Right forelimb (tissue), 1 donor: ENCODE measurements around the gene PDIA4.
"Not testable (repeated sequence)": the region's sequence is repeated elsewhere in the genome, so short reads cannot be mapped to it uniquely, and the experiment has no call there.

ENCODE experiments used
- DNase-seq: peaks from one replicate; pipeline ENCODE4 v3.0.0-alpha.2; 2018

Gene PDIA4

DNA sequence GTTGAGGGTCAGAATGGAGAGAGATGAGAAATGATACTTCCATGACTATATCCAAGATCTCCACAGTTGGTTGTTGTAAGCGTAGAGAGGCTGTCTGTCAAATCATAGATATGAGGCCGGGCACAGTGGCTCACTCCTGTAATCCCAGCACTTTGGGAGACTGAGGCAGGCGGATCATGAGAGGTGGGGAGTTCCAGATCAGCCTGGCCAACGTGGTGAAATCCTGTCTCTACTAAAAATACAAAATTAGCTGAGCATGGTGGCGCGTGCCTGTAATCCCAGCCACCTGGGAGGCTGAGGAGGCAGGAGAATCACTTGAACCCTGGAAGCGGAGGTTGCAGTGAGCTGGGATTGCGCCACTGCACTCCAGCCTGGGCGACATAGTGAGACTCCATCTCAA is 2.1 kb upstream of the PDIA4 start:
- DNase-seq = not testable (repeated sequence)

DNA sequence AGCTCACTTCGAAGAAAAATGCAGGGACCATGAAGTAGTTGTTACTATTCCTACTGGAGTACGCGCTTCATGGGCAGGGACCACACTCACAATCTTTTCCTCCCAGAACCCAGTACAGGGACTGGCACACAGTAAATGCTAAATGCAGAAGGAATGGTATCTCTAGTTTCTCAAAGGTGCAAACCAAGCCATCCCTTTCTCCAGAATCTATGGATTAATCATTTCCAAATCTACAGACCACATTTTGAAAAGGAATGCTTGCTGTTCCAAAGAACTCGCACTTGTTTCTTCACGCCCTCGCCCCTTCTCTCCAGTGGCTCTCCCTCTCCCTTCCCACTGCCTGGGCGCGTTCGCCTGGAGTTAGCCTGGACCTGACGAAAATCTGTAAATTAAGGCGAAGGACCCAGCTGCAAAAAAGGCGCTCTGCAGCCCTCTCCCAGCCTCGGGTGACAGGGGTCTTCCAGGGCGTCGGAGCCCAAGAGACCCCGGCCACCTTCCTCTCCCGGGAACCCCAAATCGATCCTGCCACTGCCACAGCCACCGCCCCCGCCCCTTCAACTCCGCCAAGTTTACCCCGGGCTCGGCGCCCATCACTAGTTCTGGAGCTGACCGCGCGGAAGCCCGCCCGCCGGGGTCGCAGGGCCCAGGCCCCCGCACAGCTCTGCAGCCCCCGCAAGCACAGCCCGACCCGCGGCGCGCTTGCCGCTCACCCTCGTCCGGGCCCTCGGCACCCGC is 527 bp downstream of the PDIA4 start:
- no peak for DNase-seq

DNA sequence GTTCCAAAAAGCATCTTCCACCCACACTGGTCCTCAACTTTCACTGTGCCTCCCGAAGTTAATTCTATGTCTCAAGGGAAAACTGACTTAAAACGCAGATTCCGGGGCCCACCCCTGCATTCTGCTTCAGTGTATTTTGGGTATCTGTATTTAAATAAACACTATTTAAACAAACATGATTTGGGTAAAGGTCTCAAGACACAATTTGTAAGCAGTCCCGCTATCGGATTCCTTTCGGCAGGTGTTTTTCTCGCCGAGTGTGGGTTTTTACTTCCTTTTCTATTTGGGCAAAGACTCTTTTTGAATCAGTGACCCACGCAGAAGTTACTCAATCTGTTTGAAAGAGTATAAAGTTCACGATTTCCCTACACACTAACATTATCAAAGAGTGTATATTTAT is 1.2 kb downstream of the PDIA4 start:
- no peak for DNase-seq

DNA sequence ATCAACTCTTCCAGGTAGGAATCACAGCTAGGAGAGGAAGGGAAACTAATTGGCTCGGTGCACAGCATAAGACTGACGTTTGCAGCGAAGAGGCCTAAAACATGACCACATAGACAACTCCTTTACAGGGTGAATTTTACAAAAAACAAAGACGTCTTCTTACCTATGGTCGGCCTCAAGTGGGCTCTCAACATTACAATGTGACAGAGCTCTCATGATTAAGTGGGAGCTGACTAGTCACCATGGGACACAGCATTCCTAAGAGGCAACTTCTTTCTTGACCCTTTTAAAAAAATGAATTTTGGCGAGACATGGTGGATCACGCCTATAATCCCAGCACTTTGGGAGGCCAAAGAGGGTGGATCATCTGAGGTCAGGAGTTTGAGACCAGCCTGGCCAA is 4.6 kb downstream of the PDIA4 start:
- no peak for DNase-seq

DNA sequence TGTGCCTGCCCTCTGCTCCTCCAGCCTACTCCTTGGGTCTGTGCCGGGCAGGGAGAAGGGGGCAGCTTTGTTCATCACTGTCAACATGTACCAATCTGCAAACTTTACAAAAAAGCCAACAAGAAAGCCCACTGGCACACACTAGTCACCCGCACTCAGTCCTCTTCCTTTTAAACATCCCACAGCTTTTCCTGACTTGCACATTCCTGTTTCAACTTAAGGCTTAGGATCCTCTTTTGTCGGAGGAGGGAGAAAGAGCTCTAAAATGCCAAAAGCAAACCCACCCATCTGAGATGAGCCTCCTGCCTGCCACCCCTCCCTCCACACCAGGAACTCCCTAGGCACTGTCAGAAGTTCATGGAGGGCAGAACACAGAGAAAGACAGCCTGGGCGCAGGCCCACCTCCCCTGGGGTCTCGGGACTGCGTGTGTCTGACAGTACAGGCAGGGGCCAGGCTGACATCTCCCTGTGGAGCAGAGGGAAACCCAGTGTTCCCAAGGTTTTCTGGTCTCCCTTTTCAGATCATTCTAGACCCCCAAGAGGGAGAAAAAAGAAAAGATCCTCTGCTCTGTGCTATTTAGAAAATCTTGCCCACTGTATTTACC is 5.4 kb downstream of the PDIA4 start:
- DNase-seq = no peak

DNA sequence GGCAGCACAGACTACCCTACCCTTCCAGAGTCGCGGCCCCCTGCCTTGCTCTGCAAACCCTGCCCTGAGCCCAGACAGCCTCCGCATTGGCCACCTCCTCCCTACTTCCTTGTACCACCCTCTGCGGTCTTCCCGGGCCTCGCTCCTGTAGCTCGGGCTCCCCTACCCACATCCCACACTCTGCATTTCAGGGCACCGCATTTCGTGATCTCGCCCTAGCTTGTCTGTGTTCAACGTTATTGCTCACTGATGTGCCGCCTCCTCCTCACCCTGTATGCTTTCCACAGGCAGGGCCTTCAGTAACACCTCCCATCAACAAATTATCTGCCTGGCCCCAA is 6.6 kb downstream of the PDIA4 start:
- DNase-seq = no peak

DNA sequence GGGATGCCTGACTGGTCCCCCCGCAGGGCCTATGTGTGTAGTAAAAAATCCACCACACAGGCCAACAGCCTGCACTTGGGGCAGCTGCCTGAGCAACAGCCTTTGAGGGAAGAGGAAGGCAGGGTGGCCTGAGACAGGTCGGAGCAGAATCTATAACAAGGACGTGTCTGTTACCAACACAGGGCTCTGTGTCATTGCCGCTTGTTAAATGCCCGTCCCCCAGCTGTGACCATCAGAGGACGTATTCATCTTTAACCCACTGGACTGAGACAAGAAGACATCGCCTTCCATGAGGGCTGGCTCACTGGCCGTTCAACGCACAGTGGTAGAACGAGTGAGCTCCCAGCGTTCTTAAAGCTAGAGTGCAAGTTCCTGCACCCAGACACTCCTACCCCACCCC is 7.8 kb downstream of the PDIA4 start:
- DNase-seq = no peak

DNA sequence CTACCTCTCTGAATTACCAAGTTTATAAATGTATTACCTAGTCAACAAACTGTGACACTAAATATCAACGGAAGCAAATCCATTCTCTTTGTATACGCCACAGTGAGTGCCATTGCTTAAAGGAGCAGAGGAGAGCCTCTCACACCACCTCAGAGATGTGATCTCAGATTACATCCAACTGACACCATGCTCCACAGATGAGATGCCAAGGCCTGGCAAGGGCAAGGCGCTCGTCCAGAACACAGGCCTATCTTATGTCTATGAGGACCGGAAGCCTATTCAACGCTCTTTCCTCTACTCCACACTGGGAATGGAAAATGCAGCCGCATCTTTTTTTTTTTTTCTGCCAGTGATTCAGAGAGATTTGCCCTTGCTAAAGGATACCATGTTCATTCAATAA is 11.4 kb downstream of the PDIA4 start:
- no peak for DNase-seq

DNA sequence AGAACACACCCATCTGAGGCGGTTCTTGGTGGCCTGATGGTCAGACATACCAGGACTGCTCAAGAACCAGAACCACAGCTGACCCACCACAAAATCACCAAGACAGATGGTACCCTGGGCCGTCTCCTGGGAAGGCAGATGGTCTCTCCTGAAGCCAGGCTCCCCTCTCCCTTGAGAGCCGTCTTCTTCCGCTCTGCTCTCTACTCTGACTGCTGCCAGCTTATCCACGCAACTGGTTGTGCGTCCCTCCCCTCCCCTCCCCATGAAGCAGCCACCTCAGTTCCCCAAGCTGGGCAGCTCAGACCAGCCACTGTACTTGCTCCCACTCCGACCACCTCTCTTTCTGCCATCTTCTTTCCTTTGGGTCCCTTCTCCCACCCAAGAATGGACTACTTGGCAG is 14.0 kb downstream of the PDIA4 start:
- no peak for DNase-seq

DNA sequence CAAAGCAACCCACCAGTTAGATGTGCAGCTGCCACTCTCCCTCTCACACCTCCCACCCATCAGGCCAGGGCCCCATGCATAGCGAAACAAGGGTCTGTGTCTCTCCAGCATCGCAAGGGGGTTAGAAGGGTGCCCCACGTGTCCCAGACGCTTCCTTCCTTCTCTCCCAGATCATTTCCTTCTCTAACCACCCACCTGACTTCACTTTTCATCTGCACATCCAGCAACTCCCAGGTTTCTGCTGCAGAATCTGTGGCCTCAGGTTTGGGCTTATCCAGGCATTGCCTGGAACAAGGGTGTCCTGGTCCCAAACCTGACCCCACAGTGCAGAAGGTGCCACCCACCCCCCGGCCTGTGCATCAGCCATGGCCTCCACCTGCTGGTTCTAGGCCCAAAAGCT is 14.4 kb downstream of the PDIA4 start:
- no peak for DNase-seq

DNA sequence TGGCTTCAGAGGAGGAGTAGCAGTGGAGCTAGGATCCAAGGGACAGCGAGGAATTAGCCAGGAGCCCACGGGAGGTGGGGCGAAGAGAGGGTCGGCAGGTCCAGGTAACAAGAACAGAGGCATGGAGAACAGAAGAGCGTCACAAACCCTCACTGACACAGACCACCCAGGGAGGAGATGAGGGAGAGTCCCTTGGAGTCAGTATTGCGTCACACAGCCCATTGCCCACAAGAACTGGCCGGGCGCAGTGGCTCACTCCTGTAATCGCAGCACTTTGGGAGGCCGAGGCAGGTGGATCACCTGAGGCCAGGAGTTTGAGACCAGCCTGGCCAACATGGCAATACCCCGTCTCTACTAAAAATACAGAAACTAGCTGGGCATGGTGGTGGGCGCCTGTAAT is 15.6 kb downstream of the PDIA4 start:
- DNase-seq = not testable (repeated sequence)

DNA sequence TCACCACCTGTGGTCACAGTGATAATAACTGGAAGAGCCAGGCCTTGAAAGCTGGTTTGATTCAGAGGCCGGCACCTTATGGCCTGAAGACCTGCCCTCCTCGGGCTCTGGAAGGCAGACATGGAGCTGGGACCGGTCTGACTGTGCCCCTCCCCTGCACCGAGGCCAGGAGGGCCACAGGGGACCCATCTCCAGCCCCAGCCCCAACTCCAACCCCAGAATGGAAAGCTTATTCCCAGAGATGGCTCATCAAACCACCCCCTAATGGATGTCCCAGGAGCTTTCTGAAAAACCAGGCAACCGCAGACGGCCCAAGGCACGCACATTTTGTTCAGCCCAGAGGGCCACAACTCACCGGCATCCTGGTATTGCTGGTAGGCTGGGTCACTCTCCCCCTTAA is 16.8 kb downstream of the PDIA4 start:
- DNase-seq = no peak

DNA sequence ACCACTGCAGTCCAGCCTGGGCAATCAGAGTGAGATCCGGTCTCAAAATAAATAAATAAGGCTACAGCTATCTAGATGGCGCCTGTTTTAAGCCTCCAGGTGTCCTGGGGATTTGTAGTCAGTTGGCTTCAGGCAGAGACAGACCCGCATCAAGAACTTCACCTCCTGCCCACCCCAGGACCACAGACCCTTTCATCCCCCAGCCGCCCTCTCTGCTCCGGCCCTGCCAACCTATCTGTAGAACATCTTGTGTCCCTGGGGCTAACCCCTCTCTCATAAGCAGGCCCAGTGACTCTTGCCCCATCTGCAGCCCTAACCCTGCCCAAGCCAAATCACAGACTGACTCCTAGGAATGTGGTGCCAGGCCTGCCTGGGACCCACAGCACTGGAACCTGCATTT is 17.9 kb downstream of the PDIA4 start:
- DNase-seq = no peak

DNA sequence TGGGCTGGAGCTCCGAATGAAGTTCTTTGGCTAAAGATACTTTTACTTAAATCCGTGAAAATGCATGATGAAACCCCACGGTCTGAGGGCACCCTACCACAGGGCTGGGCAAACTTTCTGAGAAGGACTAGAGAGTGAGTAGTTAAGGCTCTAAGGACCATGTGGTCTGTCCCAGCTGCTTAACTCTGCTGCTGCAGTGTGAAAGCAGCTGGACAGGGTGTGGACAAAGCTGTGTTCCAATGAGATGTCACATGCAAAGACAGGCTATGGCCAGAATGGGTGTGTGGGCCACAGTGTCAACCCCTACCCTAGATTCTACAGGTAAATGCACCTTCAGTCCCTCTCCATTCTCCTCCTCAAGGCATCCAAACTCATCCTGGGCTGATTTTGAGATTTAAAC is 18.8 kb downstream of the PDIA4 start:
- no peak for DNase-seq

DNA sequence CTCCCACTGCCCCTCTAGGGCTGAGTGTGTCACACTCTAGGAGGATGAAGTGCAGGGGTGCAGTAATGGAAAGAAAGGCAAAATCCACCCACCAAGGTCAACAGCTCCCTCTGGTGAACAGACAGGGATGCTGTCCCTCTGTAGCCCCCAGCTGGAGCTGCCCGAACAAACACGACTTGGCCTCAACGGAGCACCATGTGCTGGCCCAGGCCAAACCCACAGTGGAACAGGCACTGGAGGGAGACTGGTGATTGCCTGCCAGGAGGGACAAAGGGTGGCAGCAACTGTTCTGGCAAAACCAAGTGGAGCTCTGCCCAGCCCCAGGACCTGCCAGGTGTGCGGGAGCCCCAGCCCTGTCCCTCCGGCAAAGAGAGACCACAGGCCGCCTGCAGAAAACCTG is 20.7 kb downstream of the PDIA4 start:
- no peak for DNase-seq

DNA sequence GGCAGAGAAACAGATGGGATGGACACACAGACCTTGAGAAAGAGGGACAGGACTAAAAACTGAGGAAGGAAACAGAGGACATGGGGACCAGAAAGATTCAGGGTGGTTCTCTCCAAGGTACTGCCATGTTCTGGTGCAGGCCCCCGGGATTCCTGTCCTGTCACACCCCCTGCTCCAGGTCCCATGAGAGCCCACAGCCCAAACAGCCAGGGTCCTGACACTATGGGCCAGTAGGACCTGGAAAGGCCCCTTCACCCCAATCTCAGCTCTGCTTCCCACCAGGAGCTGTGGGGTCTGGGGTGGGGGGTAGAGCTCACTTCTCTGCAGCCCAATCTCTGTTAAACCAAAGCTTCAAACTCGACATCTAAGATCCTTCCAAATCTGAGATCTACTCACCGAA is 21.2 kb downstream of the PDIA4 start:
- DNase-seq = no peak

DNA sequence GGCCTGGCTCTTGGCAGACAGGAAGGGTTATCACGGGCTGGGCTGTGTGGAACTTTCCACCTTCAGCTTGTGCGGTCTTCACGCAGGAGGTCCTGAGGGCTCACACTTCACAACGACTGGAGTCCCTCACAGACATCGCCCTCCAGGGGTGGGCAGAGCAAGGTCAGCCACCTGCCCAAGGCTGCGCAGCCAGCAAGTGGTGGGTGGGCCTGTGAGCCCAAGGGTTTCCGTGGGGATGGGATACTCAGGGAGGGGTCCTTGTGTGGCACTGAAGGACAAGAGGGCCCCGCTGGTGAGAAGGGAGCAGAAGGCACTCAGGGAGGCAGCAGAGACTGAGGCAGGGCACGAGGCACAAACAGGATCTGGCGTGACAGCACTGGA is 22.0 kb downstream of the PDIA4 start:
- no peak for DNase-seq

DNA sequence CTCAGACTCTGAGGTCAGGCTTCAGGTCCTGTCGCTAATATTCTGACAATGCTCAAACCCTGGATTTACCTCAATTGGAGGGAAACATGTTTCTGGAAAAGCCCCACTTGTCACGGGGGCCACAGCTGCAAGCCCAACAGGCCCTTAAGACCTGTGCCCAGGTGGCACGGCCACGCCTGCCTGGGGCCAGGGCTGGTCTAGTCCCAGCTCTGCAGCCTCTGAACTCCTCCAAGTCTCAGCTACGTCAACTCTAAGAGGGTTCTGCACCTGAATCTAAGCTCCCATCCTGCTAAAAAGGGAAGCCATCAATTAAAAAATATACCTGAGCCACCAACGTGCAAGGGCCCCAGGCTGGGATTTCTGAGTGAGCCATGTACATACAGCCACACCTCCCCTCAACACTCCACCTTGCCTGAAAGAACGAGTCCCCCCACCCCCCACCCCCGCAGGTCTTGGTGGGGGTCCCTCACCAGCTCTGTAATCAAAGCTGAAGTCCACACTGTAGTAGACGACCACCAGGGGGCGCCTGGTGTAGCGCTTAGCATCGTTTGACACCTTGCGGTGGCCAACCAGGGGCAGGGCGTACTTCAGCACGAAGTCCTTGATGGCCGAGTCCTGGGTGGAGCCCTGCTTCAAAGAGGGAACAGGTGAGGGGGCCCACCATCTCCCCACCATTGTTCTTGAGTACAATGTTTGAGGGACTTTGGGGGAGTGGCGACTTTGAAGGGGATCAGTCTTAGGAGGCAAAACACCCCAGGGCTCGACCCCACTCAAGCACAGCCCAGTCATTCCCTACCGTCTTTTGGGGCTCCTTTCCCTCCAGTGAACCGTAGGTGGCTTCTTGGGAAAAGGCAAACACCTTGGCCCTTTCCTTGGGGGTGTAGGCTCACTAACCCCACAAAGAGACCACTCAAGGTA is 22.6 kb downstream of the PDIA4 start:
- DNase-seq = peak; percentile 85

DNA sequence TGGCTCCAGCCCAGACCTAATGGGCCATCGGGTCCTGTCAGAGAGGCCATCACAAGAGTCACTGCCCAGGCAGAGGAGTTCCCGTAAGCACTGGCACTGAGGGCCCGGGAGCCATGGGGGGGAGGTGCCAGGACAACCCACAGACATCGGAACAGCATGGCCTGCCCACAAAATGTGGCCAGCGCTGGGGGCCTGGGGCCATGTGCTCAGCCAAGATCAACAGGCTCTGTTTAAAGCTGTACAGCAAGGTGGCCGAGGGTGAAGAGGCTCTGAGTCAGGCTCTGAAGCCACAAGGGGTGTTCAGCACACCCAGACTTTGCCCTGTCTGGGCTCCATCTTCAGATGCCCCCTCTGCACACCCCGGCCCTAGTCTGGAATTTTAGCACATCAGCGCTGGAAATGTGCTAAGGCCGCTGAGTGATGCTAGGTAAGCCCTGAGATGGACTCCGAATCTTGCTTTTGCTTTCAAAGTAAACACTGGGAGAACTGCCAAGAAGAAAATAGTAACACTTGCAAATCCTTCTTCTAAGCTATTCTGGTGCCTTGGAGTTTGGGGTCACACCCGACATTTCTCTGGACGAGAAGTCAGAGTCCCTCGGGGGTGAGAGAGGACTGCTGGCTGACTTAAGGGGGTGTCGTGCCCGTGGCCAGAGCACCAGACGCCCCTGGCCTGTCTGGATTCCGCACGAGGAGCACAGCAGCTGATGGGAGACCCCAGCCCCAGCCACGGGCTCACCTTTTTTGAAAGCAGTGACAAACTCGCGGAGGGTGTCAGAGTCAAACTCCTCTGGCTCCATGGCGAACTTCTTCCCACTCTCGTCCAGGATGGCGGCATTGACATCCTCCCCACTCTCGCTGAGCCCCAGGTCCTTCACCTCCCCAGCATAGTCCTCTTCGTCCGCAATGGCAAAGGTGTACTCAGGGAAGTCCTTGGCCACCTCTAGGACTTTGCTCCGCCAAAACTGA is 23.6 kb downstream of the PDIA4 start:
- no peak for DNase-seq

DNA sequence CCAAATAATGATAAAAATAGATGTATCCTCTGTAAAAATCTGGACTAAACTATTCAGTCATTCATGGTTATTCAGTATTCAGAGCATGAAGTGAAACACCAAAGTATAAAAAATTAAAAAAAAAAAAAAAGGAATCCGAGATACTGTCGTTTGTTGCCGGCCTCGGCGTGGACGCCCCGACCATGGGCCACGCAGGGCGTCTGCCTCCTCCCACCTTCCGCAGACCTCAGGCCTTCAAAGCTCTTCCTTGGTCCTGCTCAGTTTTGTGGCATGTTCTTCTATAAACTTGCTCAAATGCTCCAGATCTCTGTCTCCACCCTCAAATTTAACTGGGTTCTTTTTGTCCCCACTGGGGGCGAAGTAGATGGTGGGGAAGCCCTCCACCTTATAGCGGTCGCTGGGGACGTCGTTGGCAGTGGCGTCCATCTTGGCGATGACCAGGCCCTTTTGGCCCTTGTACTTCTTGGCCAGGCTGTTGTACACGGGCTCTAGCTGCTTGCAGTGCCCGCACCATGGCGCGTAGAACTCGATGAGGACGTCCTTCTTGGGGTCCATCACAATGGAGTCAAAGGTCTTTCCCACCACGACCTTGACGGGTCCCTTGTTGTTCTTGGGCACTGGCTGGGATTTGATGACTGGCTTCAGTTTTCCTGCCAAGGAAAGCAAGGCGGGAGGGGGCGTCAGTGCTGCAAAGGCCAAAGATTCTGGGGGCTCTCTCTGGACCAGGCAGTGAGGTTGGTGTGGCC is 24.6 kb downstream of the PDIA4 start:
- no peak for DNase-seq

DNA sequence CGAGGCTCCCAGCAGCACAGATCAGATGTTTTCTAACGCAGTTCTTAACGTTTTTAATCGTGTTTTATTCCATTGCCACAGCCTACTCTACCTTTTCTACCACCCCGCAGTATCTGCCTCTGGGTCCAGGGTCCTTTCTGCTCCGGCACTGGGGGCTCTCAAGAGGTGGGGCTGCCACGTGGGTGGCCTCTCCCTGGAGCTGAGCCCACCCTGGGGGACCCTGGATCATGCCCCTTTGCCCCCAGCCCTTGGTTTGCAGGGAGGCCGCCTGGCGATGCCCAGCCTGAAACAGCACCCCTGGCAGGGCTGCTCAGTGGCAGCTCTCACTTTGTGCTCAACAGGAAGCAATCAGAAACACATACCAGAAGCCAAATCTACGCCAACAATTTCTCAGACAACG is 25.3 kb downstream of the PDIA4 start:
- DNase-seq = no peak

DNA sequence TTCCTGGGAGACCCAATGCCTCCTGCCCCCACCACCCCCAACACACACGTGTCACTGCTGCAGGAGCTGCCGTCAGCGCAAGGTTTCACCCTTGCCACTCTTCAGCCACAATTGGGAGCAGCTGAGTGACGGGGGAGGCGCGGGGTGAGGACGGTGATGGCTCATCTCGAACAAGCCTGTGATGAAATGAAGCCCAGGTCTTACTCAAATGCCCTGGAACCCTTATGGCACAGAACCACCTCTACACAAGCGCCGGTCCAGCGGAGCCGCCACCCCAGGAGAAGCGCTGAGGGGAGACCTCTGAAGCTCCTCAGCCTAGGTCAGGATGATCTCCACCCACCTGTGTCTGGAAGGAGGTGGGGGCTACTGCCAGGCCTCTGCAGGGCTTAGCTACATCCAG is 25.7 kb downstream of the PDIA4 start:
- DNase-seq = no peak
